Right cardiac atrium (tissue), 5 donors: ENCODE data around the gene ADAP2. TPM values are rescaled to one million over a fixed set of nuclear protein-coding genes. Genes with fewer than 3 reads are reported as not detected.
"Not testable (repeated sequence)": the region's sequence is repeated elsewhere in the genome, so short reads cannot be mapped to it uniquely, and the experiment has no call there.

Source experiments
- ATAC-seq, 2 donors: fragments of 200-7000 bp; cut with Tn5 transposase; one replicate each; pipeline versions ENCODE4 v1.8.0 to v1.9.1; 2020; ENCODE audit warnings: moderate library complexity in 2 of 2, mild to moderate bottlenecking in 1 of 2
- DNase-seq, 3 donors: peaks; one replicate each; pipeline ENCODE4 v3.0.0-alpha.2; 2020
- H3K27ac ChIP-seq: one replicate; pipeline ENCODE4 v1.5.1; 2013; ENCODE audit warnings: mild to moderate bottlenecking, low read length, control low read depth, moderate library complexity
- H3K27me3 ChIP-seq: one replicate; pipeline ENCODE4 v1.6.1; 2013; ENCODE audit not compliant: control insufficient read depth, insufficient read depth
- H3K4me1 ChIP-seq: one replicate; pipeline ENCODE4 v1.6.1; 2013; ENCODE audit warnings: low read length; ENCODE audit not compliant: control insufficient read depth, insufficient read depth
- H3K4me3 ChIP-seq: one replicate; pipeline ENCODE4 v1.5.1; 2013; ENCODE audit warnings: low read length, control low read depth
- H3K9me3 ChIP-seq: one replicate; pipeline ENCODE4 v1.6.1; 2013; ENCODE audit warnings: low read length; ENCODE audit not compliant: control insufficient read depth
- WGBS: extraction: QIAGEN DNeasy Blood & Tissue Kit; methylation state at CpG from one replicate; pipeline ENCODE4 v1.1.7; 2013; 5-methylcytosine and 5-hydroxymethylcytosine counted together
- intact Hi-C, 4 donors: fragments of 100-400 bp; cut with DNase I; formaldehyde crosslinking; loops; one replicate each; pipeline versions ENCODE4 v1.11.0 to v1.14.0; 2022 to 2023
- polyA plus RNA-seq: library from polyadenylated mRNA; stranded (reverse); fragments of 200-250 nt; gene quantifications from one replicate; pipeline ENCODE4 v1.2.3, GENCODE V29; 2013
- total RNA-seq, 4 donors: library from RNA; stranded (reverse); fragmentation: NEBNext Ultra II Directional; extraction: Animal tissue kit (Norgen Biotek cat#: 25700); gene quantifications; one replicate each; pipeline ENCODE4 v1.2.1, GENCODE V29; 2021
- donor health status: healthy with polysubstance abuse.
- donor health status: DM: no; HTN: yes; CAD: no.
- donor health status: DM: no; HTN: no; CAD: no.
- donor health status: DM: no; HTN: yes; CAD: no; lungs with severe emphysema.
- donor health status: DM: yes; HTN: yes; CAD: no.

ADAP2 gene
- total and polyA plus RNA-seq, 5 donors: 3.1 to 14.4 (median 10.3) TPM

DNA sequence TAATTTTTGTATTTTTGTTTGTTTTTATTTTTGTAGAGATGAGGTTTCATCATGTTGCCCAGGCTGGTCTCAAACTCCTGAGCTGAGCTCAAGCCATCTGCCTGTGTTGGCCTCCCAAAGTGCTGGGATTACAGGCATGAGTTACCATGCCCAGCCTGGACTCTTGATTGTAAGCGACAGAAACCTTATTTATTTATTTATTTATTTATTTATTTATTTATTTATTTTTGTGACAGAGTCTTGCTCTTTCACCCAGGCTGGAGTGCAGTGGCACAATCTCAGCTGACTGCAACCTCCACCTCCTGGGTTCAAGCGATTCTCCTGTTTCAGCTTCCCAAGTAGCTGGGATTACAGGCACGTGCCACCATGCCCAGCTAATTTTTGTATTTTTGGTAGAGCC, 8.1 kb downstream of the ADAP2 start:
- DNase-seq, H3K4me1 ChIP-seq, H3K9me3 ChIP-seq, H3K4me3 ChIP-seq, intact Hi-C loops, ATAC-seq, H3K27me3 ChIP-seq, H3K27ac ChIP-seq: not testable (repeated sequence)
- WGBS: 89% methylated on average over 3 of the region's 3 CpGs

GRCh38 chr17:30930495-30930894, 8.8 kb downstream of the ADAP2 start:
- no peak for DNase-seq
- no peak for ATAC-seq
- Histone ChIP-seq H3K27me3 (no peaks in the 10 kb centered on the region), H3K4me1 (no peaks in the 10 kb centered on the region), H3K4me3 (no peak overlapping the region), H3K9me3 (no peaks in the 10 kb centered on the region), H3K27ac (no peak overlapping the region)
- WGBS: 86% methylated on average over 3 of the region's 3 CpGs
- intact Hi-C loops: no loop called here

GRCh38 chr17:30931582-30931981, 9.8 kb downstream of the ADAP2 start:
- ATAC-seq, H3K9me3 ChIP-seq, H3K4me1 ChIP-seq, DNase-seq, intact Hi-C loops, H3K27me3 ChIP-seq, H3K4me3 ChIP-seq, H3K27ac ChIP-seq: not testable (repeated sequence)
- WGBS: 85% methylated on average over 8 of the region's 8 CpGs

DNA sequence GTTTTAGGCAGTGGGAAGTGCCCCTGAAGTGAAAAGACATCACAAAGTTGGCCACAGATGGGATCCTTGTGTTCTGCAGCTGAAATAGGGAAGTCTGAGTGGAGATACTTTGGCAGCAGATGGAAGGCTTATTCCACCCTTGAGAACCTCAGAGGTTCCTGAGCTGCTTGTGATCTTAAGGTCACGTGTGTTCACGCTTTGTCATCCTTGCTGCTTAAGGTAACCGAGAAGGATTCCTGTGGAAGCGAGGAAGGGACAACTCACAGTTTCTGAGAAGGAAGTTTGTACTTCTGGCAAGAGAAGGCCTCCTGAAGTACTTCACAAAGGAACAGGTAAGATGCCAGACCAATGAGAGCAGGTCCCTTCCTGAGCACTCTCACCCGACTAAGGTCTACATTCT, 12.2 kb downstream of the ADAP2 start:
- no peak for ATAC-seq
- Histone ChIP-seq H3K4me1 (no peaks in the 10 kb centered on the region), H3K27ac (no peak overlapping the region), H3K4me3 (no peak overlapping the region), H3K9me3 (no peaks in the 10 kb centered on the region), H3K27me3 (no peaks in the 10 kb centered on the region)
- DNase-seq: no peak
- WGBS: 69% methylated on average over 5 of the region's 5 CpGs
- intact Hi-C loops: no loop called here

- DNase-seq: no peak
- Histone ChIP-seq H3K27me3 (no peaks in the 10 kb centered on the region), H3K27ac (no peak overlapping the region), H3K4me1 (no peaks in the 10 kb centered on the region), H3K4me3 (no peak overlapping the region), H3K9me3 (no peaks in the 10 kb centered on the region)
- 80% methylated on average over 13 of the region's 13 CpGs for WGBS
- intact Hi-C loops: no loop called here
- no peak for ATAC-seq
Measured at GRCh38 chr17:30939051-30939689, 17.4 kb downstream of the ADAP2 start.

- no peak overlapping the region for H3K27ac ChIP-seq
- H3K27me3 ChIP-seq: no peaks in the 10 kb centered on the region
- no peak for ATAC-seq
- no peak overlapping the region for H3K4me3 ChIP-seq
- no peak for DNase-seq
- H3K9me3 ChIP-seq: no peaks in the 10 kb centered on the region
- intact Hi-C loops: no loop called here
- 64% methylated on average over 4 of the region's 4 CpGs for WGBS
- no peaks in the 10 kb centered on the region for H3K4me1 ChIP-seq
Measured at GRCh38 chr17:30942308-30943079, 20.7 kb downstream of the ADAP2 start.

DNA sequence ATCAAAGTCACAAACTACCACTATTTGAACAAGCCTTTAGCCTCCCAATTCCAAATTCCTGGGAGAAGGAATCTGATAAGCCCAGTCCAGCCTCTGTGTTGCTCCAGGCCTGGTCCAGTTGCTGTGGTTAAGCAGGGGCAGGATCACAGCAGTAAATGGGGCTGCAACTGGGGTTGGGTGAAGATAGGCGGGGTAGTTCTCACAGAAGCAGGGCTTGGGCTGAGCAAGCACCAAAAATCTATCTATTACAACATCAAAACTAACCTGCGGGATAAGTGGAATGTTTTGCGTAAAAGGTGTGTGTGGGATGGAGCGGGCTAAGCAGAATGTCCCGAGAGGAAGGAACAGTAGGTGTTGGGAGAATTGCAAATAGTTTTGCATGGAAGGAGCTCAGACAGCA, 26.1 kb downstream of the ADAP2 start:
- Histone ChIP-seq H3K4me3 (no peak overlapping the region), H3K27me3 (no peaks in the 10 kb centered on the region), H3K9me3 (no peaks in the 10 kb centered on the region), H3K27ac (no peak overlapping the region), H3K4me1 (no peaks in the 10 kb centered on the region)
- DNase-seq: no peak
- intact Hi-C loops: no loop called here
- no peak for ATAC-seq
- 97% methylated on average over 5 of the region's 5 CpGs for WGBS

DNA sequence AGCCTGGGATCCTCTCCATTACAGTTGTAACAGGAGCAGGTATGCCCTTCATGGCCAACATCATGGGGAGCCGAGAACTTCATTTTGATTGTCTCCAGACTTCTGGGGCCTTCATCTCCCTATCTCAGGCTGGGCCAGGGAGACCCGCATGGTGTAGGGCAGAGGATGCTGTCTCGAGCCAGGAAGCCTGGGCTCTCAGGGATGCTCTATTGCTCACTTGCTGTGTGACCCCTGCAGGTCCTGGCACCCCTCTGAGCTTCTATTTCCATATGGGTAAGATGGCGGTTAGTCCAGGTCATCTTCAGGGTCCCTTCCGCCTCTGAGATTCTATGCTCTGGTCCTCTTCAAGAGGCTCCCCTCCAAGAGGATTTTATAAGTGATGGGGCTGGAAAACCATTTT, 28.4 kb downstream of the ADAP2 start:
- Histone ChIP-seq H3K27me3 (no peaks in the 10 kb centered on the region), H3K4me3 (no peak overlapping the region), H3K9me3 (no peaks in the 10 kb centered on the region), H3K4me1 (no peaks in the 10 kb centered on the region), H3K27ac (no peak overlapping the region)
- ATAC-seq (no peak), DNase-seq (peak in 1 of 3 donors; percentile 47)
- intact Hi-C loops: no loop called here
- WGBS: 94% methylated on average over 5 of the region's 5 CpGs

DNA sequence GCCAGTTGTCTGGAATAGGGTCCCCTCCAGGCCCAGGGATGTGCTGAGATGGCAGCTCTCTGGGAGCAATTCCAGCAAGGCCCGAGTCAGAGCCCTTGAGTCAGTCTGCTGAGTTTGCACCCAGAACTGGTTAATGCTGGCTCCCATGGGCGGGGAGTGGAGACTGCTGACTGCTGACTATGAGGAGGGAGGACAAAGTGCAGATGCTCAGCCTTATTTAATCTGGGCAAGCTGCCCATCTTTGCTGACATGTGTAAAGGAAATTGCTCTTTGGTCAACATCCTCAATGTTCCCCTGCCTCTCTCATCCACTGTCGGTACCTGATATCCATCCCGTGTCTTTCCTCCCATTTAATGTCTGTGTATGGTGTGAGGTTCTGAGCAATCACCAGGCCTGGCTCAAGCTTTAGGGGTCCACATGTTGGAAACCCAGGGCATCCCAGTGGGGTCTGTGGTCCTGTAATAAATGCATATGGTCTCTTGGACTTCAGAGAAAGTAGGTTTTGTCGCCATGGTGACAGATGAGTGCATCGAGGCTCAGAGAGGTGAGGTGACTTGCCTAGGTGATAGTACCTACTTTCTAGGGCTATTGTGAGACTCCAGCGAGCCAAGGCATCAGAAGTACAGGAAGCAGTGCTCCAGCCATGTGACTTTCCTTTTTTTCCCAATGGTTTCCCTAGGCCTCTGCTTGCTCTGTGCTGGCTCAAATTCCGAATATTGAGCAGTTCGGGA, 29.1 kb downstream of the ADAP2 start:
- DNase-seq (peak; percentile 67 to 82 (median 81)), ATAC-seq (peak; percentile 68 to 80)
- Histone ChIP-seq H3K4me1 (no peaks in the 10 kb centered on the region), H3K9me3 (no peaks in the 10 kb centered on the region), H3K27ac (no peak overlapping the region), H3K27me3 (no peaks in the 10 kb centered on the region), H3K4me3 (no peak overlapping the region)
- WGBS: 56% methylated on average over 9 of the region's 9 CpGs
- intact Hi-C loops: no loop called here

DNA sequence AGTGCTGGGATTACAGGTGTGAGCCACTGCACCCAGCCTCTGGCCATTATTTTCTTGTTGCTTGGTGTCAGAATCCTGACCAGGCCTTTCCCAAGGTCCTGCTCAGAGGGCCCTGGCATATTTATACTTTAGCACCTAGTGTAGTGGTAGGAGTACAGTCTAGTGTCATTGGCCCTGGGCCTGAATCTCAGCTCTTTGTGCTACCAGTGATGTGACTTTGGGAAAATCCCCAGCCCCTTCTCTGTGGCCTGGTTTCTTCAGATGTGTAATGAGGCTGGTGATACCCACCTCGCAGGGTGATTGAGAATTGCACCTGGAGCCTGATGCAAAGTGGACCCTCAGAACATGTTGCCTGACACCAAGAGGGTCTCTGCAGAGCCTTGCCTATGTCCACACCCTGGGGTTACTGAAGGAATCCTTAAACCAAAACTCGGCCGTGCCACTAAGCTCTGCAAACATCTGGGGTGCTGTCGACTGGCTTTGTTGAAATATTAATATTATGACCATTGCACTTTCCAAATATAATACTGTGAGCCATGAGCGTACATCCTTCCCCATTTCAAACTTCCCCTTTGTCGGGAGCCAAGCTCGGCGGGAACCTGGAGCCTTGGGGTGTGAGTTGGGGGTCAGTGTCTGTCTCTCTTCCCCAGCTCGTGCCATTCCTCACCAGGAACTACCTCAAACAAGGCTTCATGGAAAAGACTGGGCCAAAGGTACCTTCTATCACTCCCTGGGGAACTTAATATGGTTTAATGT, 31.1 kb downstream of the ADAP2 start:
- Histone ChIP-seq H3K9me3 (no peaks in the 10 kb centered on the region), H3K27me3 (no peaks in the 10 kb centered on the region), H3K27ac (no peak overlapping the region), H3K4me1 (no peaks in the 10 kb centered on the region), H3K4me3 (no peak overlapping the region)
- 81% methylated on average over 9 of the region's 9 CpGs for WGBS
- ATAC-seq: peak in 1 of 2 donors; percentile 54
- intact Hi-C loops: no loop called here
- peak in 2 of 3 donors; percentile 62 to 72 for DNase-seq
